Activated naive CD4-positive, alpha-beta T cell treated with Interleukin-2 at 50 U/mL for 16 hours (primary cell): Measurements from ENCODE around the gene TMEM185A.
"Not testable (repeated sequence)": the region's sequence is repeated elsewhere in the genome, so short reads cannot be mapped to it uniquely, and the experiment has no call there.

Experiments used
- DNase-seq: peaks from one replicate; pipeline ENCODE4 v3.0.0-alpha.2; 2020

The TMEM185A gene

DNA sequence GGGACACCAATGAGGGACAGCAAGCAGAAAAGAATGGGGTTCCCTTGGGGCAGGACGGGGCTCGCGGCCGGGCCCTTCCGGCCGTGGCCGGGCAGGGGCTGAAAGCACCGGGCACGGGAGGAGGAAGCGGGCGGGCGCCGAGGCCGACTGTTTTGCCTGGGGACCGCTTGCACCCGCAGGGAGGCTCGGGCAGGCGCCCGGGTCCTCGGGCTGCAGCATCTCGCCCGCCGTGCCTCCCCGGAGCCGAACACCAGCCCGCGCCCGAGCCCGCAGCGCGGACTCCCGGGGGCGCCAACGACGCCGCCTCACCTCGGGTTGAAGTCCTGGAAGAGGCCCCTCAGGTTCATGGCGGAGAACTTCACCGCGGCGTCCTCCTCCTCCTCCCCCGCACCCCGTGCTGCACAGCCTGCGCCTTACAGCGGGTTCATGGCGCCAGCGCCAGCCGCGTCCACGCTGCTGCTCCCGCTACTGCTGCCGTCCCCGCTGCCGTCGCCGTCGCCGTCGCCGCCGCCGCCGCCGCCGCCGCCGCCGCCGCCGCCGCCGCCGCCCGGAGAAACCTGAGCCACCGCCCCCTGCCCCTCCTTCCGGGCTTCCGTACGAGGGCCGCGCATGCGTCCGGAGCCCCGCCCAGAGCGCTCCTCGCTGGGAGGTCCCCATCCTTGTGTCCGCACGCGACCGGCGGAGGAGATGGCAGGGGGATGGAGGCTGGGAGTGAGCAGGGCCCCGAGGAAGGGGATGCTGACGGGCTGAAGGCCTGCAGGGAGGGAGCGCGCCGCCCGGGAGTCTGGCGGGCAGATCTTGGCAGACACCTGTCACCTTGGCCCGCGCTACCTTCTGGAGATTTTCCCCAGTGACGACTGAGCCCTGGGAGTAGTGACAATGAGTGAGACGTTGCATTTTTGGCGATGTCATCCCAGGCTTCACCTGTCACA lies at the start of gene TMEM185A:
Gene TMEM185A, minus strand, starts transcription at position 559 of the 932 bp plus-strand sequence. Its CDS starts 212 bp downstream, at position 347.
- peak; percentile 80 for DNase-seq

DNA sequence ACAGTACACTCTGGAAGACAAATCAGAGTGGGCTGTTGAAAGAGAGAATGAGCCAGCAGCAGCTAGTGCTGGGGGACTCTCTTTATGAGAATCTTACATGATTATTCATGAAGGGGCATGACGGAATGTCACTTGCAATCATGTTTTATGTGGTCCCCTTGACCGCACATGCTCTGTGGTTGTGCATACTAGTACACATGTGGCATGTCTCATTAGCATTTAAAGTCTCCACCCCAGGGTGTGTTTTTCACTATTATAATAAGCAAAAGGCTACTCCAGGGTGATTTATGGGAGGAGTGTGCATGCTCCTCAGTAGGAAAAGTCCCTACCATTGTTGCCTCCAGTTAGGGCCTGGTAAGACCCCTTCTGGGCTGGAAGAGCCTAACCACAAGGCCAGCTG lies 49.6 kb upstream of the TMEM185A start:
- DNase-seq, result no peak

- not testable (repeated sequence) for DNase-seq
Observed at GRCh38 chrX:149679164-149679678, 47.6 kb upstream of the TMEM185A start.

DNA sequence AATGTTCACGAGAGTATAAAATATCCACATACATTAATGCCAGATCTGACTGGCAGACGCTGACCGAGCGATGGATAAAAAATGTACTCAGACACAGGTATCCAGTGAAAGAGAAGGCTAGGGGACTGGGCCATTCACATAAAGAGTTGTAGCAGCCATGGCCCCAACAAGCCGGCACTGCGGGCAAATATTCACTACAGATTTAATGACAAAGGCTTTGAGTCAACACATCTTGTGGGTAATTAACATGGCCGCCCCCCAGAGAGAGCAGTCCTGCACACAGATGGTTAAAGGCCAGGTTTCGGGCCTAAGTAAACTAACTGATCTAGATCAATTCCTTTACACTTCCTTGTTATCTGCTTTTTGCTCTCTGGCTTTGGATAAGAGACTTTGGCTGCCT lies 44.0 kb upstream of the TMEM185A start:
- not testable (repeated sequence) for DNase-seq

DNA sequence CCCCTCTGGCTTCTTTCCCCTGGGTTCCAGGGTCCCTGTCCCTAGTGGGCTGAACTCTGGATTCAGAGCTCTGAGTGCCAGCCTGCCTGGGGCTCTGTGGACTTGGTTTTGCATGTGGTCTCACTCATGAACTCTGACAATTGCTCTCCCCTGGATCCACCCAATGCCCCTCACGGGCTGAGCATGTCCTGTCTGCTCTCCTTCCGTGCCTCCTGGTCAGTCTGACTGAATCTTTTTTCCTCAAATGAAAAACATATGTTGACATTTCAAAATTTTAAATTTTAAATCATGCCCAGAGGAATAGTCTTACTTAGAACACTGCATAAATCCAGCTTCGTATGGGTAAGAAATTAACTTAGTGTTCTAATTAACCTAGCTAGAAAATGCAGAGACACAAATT lies 43.5 kb upstream of the TMEM185A start:
- DNase-seq, result not testable (repeated sequence)

- DNase-seq, result not testable (repeated sequence)
Observed at GRCh38 chrX:149660613-149661012, 29.0 kb upstream of the TMEM185A start.

DNA sequence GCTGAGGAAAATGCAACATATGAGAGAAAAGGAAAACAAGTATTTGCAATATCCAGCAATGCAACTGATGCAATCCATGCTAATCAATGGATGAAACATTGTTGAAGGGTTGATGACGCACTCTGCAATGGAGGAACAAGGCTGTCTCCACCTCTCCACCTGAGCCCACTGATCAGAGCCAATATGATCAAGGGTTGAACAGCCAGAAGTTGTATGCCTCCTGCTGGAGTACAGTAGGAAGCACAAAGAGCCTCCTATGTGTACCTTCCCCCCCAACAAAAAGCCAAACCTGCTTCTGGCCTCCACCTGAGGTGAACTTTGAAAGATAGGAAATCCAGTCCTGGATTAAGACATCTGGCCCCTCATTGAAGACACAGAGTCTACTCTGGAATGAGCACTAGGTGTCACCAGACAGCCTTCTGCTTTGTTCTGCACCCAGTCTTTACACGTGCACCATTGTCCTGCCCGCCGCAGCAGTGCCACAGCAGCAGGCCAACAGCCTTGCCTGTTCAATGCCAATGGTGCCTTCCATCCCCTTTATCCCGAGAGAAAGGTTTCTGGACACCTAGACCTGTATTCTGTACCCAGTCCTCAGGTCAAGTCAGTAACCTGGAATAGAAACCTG lies 24.8 kb upstream of the TMEM185A start:
- not testable (repeated sequence) for DNase-seq

- DNase-seq, result no peak
Observed at GRCh38 chrX:149652232-149652981, 20.8 kb upstream of the TMEM185A start.

GRCh38 chrX:149650162-149650561 lies 18.6 kb upstream of the TMEM185A start:
- no peak for DNase-seq

DNA sequence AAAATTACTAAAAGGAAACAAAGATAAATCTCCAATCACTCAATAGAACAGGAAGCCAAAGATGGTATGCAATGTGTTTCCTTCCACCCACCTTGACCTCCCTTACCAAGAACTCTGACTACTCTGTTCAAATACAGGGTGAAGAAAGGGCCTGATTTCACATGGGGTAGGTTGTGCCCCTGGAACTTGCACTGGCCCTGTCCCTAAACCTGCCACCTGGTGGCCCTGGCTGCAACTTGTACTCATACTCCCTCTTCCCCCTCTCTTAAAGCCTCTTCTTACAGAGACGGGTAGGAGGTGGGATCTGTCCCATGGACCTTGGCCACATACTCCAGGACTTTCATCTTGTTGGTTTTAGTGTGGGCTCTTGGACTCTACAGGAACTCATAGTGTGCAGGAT lies 17.3 kb upstream of the TMEM185A start:
- DNase-seq, result no peak

GRCh38 chrX:149647505-149647904 lies 15.9 kb upstream of the TMEM185A start:
- DNase-seq, result no peak

GRCh38 chrX:149643496-149643895 lies 11.9 kb upstream of the TMEM185A start:
- DNase-seq, result no peak

DNA sequence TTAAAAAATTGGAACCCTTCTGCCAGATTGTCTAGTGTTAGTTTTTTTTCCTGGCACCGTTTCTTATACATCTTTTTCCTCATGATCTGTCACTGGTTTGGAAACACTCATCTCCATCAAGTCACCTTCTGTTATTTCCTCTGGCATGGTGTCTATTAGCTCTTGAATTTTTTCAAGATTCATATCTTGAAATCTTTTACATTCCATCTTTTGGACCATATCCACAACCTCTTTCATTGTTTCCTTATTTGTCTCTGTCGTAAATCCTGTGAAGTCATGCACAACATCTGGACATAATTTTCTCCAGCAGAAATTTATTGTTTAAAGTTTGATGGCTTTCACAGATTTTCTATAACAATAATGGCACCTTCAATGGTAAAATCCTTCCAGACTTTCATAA lies 10.2 kb upstream of the TMEM185A start:
- no peak for DNase-seq

GRCh38 chrX:149641432-149641831 lies 9.8 kb upstream of the TMEM185A start:
- DNase-seq, result no peak

DNA sequence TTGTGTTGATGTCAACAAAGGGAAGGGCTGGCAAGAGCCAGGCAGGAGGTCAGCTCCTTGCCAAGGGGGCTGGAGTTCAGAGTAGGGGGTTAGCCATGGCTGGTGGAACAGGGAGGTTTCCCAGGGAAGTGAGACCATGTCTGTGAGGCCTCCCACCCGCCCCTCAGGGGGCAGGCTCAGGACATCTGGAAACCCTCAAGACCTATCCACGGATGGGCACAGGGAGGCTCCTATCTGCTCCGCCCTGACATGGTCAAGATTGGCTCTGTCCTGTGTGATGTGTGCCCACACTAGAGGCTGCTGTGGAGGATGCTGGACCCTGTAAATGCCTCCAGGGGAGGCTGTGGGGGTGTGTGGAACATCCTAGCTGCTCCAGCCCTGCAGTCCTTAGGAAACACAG lies 8.0 kb upstream of the TMEM185A start:
- DNase-seq, result no peak

DNA sequence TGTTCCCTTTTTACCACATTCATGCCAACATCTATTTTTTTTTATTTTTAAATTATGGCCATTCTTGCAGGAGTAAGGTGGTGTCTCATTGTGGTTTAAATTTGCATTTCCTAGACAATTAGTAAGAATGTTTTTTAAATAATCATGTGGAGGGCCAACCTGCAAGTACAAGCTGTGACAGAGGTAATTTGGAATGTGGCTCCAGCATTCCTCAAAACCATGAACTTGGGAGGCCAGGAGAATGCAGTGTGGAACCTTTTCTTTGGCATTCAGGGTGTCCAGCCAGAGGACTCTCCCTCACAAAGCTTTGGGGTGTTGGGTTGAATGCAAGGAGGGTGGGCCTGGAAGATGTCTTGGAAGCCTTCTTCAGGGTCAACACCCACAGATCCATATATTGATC lies 7.3 kb upstream of the TMEM185A start:
- DNase-seq, result no peak

DNA sequence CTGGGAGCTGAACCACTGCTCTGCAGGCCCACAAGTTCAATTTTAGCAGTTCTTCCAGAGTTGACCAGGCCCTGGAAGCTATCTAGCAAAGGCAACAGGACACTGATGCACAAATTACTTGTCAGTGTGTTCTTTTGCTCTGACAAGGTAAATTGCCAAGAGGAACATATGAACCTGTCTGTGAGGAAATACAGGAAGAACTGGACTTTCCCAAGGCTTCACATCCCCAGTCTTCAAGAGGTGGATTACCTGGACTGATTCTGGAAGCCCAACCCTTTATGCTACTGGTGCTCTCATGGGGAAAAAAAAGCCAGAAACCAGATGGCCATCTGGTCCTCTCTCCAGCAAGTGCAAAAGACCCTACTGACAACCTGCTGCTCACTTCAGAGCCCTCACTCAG lies 1.9 kb upstream of the TMEM185A start:
- DNase-seq, result no peak

DNA sequence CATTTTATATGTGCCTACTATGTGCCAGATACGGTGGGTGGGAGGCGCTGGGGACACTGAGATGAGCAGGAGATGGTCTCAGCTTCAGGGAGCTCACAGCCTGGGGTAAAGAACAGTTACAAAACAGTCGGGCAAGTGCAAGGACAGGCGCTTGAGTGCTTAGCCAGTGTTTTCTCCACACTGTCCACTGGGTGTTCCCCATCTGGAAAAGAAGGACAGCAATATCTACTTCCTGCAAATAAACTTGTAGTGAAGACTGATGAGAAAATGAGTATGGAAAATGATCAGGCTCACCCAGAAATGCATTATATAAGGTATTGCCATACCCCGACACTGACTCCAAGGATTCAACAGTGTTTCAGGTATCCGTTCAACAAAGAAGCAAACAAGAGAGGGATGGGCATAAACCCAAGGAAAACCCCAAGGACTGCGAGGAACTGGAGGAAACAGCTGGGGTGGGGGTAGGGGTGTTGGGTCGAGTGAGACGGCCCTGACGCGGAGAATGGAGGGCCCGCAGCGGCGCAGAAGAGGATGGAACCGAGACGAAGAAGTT lies 835 bp downstream of the TMEM185A start:
- DNase-seq, result no peak

GRCh38 chrX:149629730-149630387 lies 1.7 kb downstream of the TMEM185A start:
- DNase-seq, result no peak

DNA sequence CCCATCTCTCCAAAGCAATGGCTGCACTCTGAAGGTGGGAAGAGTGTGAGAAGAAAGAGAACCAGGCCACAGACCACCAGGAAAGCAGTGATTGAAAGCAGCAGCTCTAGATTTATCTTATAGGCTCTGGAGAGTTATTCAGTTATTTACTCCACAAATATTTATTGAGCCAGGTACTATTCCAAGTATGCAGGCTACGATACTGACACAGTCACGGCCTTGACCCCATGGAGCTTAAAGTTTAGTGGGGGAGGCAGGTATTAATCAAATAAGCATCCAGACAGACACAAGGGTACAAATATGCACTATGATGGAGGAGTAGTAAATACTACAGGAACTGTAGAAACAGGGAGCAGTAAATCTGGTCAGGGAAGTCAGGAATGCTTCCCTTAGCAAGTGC lies 2.8 kb downstream of the TMEM185A start:
- no peak for DNase-seq

DNA sequence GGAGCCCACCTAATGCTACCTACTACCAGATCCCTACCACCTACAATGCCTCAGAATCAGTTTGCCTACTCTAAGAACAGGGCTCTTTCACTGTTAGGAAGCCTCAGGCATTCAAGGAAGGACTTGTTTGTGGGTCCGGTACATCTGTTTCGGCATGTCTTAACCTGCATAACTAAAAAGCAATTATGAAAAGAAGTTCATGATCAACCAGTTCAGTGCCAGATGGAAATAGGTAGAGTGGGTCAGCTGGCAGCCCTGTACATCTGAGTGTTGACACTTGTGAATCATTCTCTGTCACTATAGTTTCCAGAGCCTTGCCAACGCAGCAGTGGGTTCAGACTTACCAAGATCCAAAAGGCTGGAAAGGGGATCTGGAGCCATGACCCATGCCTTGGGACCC lies 3.3 kb downstream of the TMEM185A start:
- no peak for DNase-seq

- not testable (repeated sequence) for DNase-seq
Observed at GRCh38 chrX:149626829-149627228, 4.8 kb downstream of the TMEM185A start.
